CD8-positive, alpha-beta memory T cell (primary cell): ENCODE results near the gene SBK3. TPM values are rescaled to one million over a fixed set of nuclear protein-coding genes. Genes with fewer than 3 reads are reported as not detected.

Experiments used
- CTCF ChIA-PET: fragments of 350-600 bp; sonication (Branson Sonifier 250); formaldehyde crosslinking; loops from one replicate; lab custom pipeline; 2021; ENCODE audit warnings: antibody characterized with exemption; lab: Charles Lee
- POLR2A ChIA-PET: fragments of 350-600 bp; sonication (Branson Sonifier 250); formaldehyde crosslinking; loops from one replicate; lab custom pipeline; 2021; ENCODE audit warnings: antibody characterized with exemption; lab: Charles Lee
- DNase-seq, 5 donors: peaks; one replicate each; pipeline versions ENCODE4 v3.0.0 to v3.0.0-alpha.2; 2020 to 2022; ENCODE audit warnings: mixed read lengths in 1 of 5
- H3K27ac ChIP-seq: one replicate; pipeline ENCODE4 v1.7.0; 2013; ENCODE audit warnings: low read depth, mild to moderate bottlenecking, low read length, moderate library complexity
- H3K27me3 ChIP-seq: 2 replicates; pipeline ENCODE4 v1.7.0; 2013; ENCODE audit warnings: low read length, mild to moderate bottlenecking; ENCODE audit not compliant: insufficient read depth, poor library complexity, severe bottlenecking
- H3K36me3 ChIP-seq: 2 replicates; pipeline ENCODE4 v1.7.0; 2013; ENCODE audit warnings: mild to moderate bottlenecking, low read length, moderate library complexity; ENCODE audit not compliant: insufficient read depth
- H3K4me1 ChIP-seq: 2 replicates; pipeline ENCODE4 v1.7.0; 2013; ENCODE audit warnings: mild to moderate bottlenecking, low read length, moderate library complexity; ENCODE audit not compliant: insufficient read depth
- H3K4me3 ChIP-seq: 2 replicates; pipeline ENCODE4 v1.7.0; 2013; ENCODE audit warnings: mild to moderate bottlenecking, low read length
- H3K9me3 ChIP-seq: 2 replicates; pipeline ENCODE4 v1.7.0; 2013; ENCODE audit warnings: mild to moderate bottlenecking, low read length
- H3K27ac Mint-ChIP-seq, 8 donors: one replicate each; pipeline ENCODE4 v1.8.0; 2020 to 2021; ENCODE audit warnings: mixed read lengths in 8 of 8, mild to moderate bottlenecking in 6 of 8, inconsistent platforms in 3 of 8, moderate library complexity in 3 of 8
- H3K27me3 Mint-ChIP-seq, 2 donors: one replicate each; pipeline ENCODE4 v1.8.0; 2020 to 2021; ENCODE audit warnings: mixed read lengths in 2 of 2, mild to moderate bottlenecking in 1 of 2, moderate library complexity in 1 of 2
- H3K36me3 Mint-ChIP-seq, 3 donors: one replicate each; pipeline ENCODE4 v1.8.0; 2020 to 2021; ENCODE audit warnings: mixed read lengths in 3 of 3, inconsistent platforms in 1 of 3, mild to moderate bottlenecking in 1 of 3
- H3K4me1 Mint-ChIP-seq, 3 donors: one replicate each; pipeline ENCODE4 v1.8.0; 2020 to 2021; ENCODE audit warnings: mixed read lengths in 3 of 3, inconsistent platforms in 1 of 3, mild to moderate bottlenecking in 1 of 3
- H3K4me3 Mint-ChIP-seq, 7 donors: one replicate each; pipeline ENCODE4 v1.8.0; 2020 to 2021; ENCODE audit warnings: mixed read lengths in 7 of 7, mild to moderate bottlenecking in 6 of 7, moderate library complexity in 4 of 7, inconsistent platforms in 2 of 7
- H3K9me3 Mint-ChIP-seq, 5 donors: one replicate each; pipeline ENCODE4 v1.8.0; 2020 to 2022; ENCODE audit warnings: mixed read lengths in 5 of 5, mild to moderate bottlenecking in 3 of 5, moderate library complexity in 2 of 5, inconsistent platforms in 1 of 5
- polyA plus RNA-seq: library from polyadenylated mRNA; unstranded; fragments of 300-500 nt; fragmentation: Illumina TruSeq; gene quantifications from one replicate; pipeline ENCODE4 v1.2.3, GENCODE V29; 2021
- total RNA-seq, 2 experiments: library from RNA; stranded (reverse); gene quantifications; one replicate each; pipeline ENCODE4 v1.2.3, GENCODE V29; 2021

Gene SBK3
- total and polyA plus RNA-seq, 3 experiments from 2014 or later = not detected

DNA sequence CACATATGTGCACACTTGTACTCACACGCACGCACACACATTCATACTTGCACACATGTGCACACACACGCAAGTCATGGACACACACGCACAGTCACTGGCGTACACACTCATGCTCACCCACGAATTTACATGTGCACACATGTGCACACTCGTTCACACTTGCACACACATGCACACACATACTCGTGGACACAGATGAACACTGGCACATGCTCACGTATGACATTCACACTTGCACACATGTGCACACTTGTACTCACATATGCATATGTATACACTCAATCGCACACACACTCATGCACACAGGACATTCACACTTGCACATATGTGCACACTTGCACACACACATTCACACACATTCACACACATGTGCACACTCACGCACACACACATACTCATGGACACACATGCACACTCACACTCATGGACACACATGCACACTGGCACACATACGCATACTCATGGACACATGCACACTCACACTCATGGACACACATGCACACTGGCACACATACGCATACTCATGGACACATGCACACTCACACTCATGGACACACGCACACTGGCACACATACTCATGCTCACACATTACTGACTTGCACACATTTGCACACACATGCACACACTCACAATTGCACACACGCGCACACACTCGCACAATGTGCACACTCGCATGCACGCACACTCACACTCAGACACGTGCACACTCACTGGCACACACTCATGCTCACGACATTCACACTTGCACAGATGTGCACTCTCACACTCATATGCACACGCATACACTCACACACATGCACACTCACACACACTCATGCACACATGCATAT is 17.9 kb downstream of the SBK3 start:
- no peaks in the 10 kb centered on the region for H3K36me3 ChIP-seq
- no peak for DNase-seq
- POLR2A ChIA-PET = no interaction called here
- Mint-ChIP-seq H3K4me3 (no peak overlapping the region), H3K9me3 (no peaks in the 10 kb centered on the region), H3K36me3 (no peaks in the 10 kb centered on the region), H3K27ac (no peak overlapping the region), H3K4me1 (no peaks in the 10 kb centered on the region), H3K27me3 (peaks cover 1 to 8% of the 10 kb centered on the region in 2 donors)
- CTCF ChIA-PET = no interaction called here
- no peaks in the 10 kb centered on the region for H3K9me3 ChIP-seq
- no peak overlapping the region for H3K27ac ChIP-seq
- H3K4me1 ChIP-seq = no peaks in the 10 kb centered on the region
- no peak overlapping the region for H3K4me3 ChIP-seq
- no peaks in the 10 kb centered on the region for H3K27me3 ChIP-seq

DNA sequence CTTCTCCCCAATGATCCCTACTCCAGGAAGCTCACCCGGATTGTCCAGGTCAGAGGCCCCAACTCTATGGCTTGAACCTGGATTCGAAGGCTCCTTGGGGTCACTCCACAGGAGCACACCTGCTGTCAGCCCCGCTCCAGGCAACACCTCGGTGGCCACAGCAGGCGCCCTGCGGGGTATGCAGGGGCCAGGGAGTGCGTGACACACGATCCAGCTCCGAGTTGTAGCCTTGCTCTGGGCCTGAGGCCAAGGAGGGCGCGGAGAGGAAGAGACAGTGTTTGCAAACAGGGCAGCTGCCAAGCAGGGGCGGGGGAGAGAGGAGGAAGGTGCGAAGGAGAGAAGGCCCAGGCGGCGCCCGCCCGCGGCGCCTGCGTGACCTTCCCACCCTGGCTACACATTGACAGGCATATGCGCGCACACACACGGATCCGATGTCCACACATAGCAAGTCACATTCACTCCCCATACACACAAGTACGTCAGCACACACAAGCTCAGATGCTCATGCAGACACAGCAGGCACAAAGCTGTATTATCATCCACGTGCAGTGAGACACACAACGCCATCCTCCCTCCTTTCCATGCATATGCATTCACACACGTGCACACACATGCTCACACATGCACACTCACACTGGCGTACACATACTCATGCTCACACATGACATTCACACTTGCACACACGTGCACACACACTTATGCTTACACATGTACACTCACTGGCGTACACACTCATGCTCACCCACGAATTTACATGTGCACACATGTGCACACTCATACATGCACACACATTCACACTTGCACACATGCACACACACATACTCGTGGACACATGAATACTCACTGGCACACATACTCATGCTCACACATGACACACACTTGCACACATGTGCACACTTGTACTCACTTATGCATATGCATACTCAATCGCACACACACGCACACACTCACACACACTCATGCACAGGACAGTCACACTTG is 18.8 kb downstream of the SBK3 start:
- no peak overlapping the region for H3K4me3 ChIP-seq
- H3K4me1 Mint-ChIP-seq = no peaks in the 10 kb centered on the region
- H3K36me3 ChIP-seq = no peaks in the 10 kb centered on the region
- no peaks in the 10 kb centered on the region for H3K36me3 Mint-ChIP-seq
- H3K27ac ChIP-seq = no peak overlapping the region
- H3K4me3 Mint-ChIP-seq = no peak overlapping the region
- POLR2A ChIA-PET = no interaction called here
- no peaks in the 10 kb centered on the region for H3K9me3 ChIP-seq
- H3K27ac Mint-ChIP-seq = no peak overlapping the region
- CTCF ChIA-PET = no interaction called here
- peaks cover 1 to 12% of the 10 kb centered on the region in 2 donors for H3K27me3 Mint-ChIP-seq
- no peak for DNase-seq
- no peaks in the 10 kb centered on the region for H3K4me1 ChIP-seq
- no peaks in the 10 kb centered on the region for H3K9me3 Mint-ChIP-seq
- H3K27me3 ChIP-seq = no peaks in the 10 kb centered on the region

DNA sequence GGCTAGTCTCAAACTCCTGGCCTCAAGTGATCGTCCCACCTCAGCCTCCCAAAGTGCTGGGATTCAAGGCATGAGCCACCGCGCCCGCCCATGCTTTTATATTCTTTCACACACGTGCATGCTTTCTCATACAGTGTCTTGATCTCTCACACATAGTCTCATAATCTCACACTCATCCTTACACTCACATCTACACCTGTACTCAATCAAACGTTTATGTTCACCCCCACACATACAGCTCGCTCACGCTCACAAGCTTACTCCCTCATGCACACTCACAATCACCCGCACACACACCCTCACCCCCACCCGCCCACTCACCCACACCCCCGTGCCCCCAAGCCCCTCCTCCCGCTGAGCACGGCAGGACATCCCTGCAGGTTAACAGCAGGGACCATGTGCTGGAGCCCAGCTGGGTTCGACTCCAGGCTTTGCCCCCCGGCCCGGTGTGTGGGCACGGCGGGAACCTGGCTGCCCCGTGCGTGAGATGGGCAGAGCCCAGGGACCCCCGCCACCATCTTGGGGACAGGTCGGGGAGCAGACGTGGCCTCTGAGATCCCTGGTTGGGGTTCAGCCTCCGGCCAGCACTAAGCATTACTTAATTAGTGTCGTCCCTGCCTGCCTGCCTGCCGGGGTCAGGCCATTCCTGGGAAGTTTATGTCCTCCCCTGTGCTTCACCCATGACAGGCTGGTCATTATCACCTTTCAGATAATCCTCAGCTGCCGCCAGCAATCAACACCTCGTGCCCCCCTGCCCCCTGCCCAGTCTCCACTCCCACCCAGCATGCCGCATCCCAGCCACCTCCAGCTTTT is 19.8 kb downstream of the SBK3 start:
- POLR2A ChIA-PET = no interaction called here

DNA sequence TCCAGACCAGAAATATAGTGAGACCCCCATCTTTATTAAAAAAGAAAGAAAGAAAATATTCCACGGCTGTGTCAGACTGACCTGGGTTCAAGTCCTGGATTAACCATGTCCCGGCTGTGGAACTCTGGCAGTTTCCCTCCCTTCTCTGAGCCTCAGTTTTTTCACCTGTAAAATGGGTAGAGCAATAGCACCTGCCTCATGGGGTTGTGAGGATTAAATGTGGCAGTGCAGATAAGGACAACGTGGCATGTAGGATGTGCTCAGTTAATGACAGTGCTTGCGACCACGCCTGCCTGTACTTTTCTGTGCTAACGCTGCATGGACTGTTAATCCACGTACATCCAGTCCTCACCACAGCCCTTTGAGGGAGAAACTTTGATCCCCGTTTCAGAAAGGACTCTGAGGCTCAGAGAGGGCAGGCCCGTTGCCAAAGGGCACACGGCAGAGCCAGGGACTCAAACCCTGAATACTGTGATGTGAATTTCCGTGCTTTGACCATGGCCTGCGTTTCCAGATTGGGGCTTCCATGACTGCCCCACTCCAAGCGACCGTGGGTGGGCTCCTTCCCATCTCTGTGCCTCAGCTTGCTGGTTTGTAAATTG is 24.6 kb downstream of the SBK3 start:
- no peak overlapping the region for H3K27ac Mint-ChIP-seq
- no peaks in the 10 kb centered on the region for H3K9me3 Mint-ChIP-seq
- CTCF ChIA-PET = no interaction called here
- Histone ChIP-seq H3K27ac (no peak overlapping the region), H3K4me1 (peaks cover 5% of the 10 kb centered on the region), H3K4me3 (no peak overlapping the region), H3K36me3 (no peaks in the 10 kb centered on the region), H3K27me3 (no peaks in the 10 kb centered on the region), H3K9me3 (no peaks in the 10 kb centered on the region)
- H3K4me3 Mint-ChIP-seq = no peak overlapping the region
- peaks cover 3 to 4% (median 4%) of the 10 kb centered on the region in 3 donors for H3K4me1 Mint-ChIP-seq
- POLR2A ChIA-PET = no interaction called here
- H3K27me3 Mint-ChIP-seq = peaks cover 1 to 12% of the 10 kb centered on the region in 2 donors
- H3K36me3 Mint-ChIP-seq = no peaks in the 10 kb centered on the region
- DNase-seq = no peak

More for the DNA sequence above, 19.8 kb downstream of the SBK3 start:
- Histone ChIP-seq H3K9me3 (no peaks in the 10 kb centered on the region), H3K27ac (no peak overlapping the region), H3K4me3 (no peak overlapping the region), H3K4me1 (no peaks in the 10 kb centered on the region), H3K36me3 (no peaks in the 10 kb centered on the region), H3K27me3 (no peaks in the 10 kb centered on the region)
- Mint-ChIP-seq H3K36me3 (no peaks in the 10 kb centered on the region), H3K27ac (peak overlapping the region in 1 of 8 donors; percentile 39), H3K4me3 (no peak overlapping the region), H3K27me3 (peaks cover 1 to 12% of the 10 kb centered on the region in 2 donors), H3K9me3 (no peaks in the 10 kb centered on the region), H3K4me1 (no peaks in the 10 kb centered on the region)
- DNase-seq = no peak
- CTCF ChIA-PET = no interaction called here

DNA sequence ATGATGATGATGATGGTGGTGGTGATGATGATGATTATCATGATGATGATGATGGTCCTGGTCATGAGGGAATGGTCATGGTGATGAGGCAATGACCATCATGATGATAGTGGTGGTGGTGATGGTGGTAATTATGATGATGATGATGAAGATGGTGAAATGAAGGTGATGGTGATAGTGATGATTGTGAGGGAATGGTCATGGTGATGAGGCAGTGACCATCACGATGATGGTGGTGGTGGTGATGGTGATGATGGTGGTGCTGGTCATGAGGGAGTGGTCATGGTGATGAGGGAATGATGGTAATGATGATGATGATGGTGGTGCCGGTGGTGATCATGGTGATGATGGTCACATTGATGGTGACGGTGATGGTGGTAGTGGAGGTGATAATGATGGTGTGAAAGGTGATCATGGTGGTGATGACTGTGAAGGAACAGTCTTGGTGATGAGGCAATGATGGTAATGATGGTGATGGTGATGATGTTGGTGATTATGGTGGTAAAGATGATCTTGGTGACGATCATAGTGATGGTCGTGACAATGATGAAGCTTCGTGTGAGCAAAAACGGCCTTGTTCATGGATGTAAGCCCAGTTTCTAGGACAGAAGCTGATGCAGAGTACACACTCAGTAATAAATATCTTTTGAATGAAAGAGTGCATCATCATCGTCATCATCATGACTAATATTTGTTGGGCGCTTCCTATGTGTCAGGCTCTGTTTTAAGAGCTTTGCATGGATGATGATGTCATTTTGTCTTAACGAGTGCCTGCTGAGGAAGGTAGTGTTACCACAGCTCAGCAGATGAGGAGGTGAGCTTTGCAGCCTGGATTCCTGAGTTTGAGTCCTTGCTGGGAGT is 25.7 kb downstream of the SBK3 start:
- Histone ChIP-seq H3K4me1 (peaks cover 5% of the 10 kb centered on the region), H3K27me3 (no peaks in the 10 kb centered on the region), H3K9me3 (no peaks in the 10 kb centered on the region), H3K27ac (no peak overlapping the region), H3K4me3 (no peak overlapping the region), H3K36me3 (no peaks in the 10 kb centered on the region)
- CTCF ChIA-PET = interaction anchor here (1.0 kb wide), 1 partner anchor 112 kb away, joined by 3 read pairs; no protein-coding TSS in a partner anchor
- H3K27ac Mint-ChIP-seq = no peak overlapping the region
- H3K27me3 Mint-ChIP-seq = peaks cover 1 to 9% of the 10 kb centered on the region in 2 donors
- no peaks in the 10 kb centered on the region for H3K9me3 Mint-ChIP-seq
- peaks cover 3 to 4% (median 4%) of the 10 kb centered on the region in 3 donors for H3K4me1 Mint-ChIP-seq
- DNase-seq = no peak
- no peaks in the 10 kb centered on the region for H3K36me3 Mint-ChIP-seq
- no peak overlapping the region for H3K4me3 Mint-ChIP-seq
- POLR2A ChIA-PET = no interaction called here

DNA sequence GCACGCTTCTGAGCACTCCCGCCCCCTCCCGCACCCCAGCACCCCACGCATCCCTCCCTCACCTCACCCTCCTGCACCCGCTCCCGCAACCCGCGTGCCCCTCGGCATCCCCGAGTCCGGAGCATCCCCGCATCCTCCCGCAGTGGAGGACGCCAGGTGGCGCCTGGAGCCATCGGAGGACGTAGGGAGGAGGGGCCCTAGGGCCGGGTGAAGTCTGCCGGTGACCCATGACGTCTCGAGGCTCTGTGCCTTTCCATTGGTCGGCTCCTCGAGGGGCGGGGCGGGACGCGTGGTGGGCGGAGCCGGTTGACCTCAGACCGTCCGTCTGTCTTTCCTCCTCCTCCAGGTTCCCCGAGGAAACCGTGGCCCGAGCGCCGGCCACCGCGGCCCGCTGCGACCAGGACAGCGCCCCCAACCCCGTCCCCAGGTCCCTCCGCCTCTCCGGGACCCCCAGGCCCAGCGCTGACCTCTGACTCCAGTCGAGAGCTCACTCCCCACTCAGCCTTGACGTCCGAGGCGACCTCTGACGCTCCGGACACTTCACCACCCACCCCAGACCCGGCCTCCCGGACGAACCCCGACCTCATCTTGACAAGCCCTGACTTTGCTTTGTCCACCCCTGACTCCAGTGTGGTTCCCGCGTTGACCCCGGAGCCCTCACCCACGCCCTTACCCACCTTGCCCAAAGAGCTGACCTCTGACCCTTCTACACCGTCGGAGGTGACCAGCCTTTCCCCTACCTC is 28.3 kb downstream of the SBK3 start:
- H3K4me1 ChIP-seq = peaks cover 5% of the 10 kb centered on the region
- peaks cover 3 to 4% (median 4%) of the 10 kb centered on the region in 3 donors for H3K4me1 Mint-ChIP-seq
- no peaks in the 10 kb centered on the region for H3K9me3 ChIP-seq
- peaks cover 3 to 15% of the 10 kb centered on the region in 2 donors for H3K27me3 Mint-ChIP-seq
- POLR2A ChIA-PET = no interaction called here
- H3K9me3 Mint-ChIP-seq = no peaks in the 10 kb centered on the region
- no peaks in the 10 kb centered on the region for H3K36me3 Mint-ChIP-seq
- H3K27ac ChIP-seq = no peak overlapping the region
- CTCF ChIA-PET = interaction anchor here (0.7 to 4.5 kb wide), 8 partner anchors 12 to 116 kb away, joined by 3 to 74 read pairs (median 4); partner anchors contain the start of genes FIZ1, ZNF784 and ZNF865
- H3K4me3 Mint-ChIP-seq = peak overlapping the region; percentile 51 to 84 (median 81)
- peak overlapping the region; percentile 27 to 94 (median 86) for H3K27ac Mint-ChIP-seq
- no peaks in the 10 kb centered on the region for H3K27me3 ChIP-seq
- peak overlapping the region; percentile 38 for H3K4me3 ChIP-seq
- H3K36me3 ChIP-seq = no peaks in the 10 kb centered on the region
- DNase-seq = peak; percentile 85 to 93 (median 86)
